Right kidney (tissue), 9 donors: Measurements from ENCODE around the gene YLPM1.
"Not testable (repeated sequence)": the region's sequence is repeated elsewhere in the genome, so short reads cannot be mapped to it uniquely, and the experiment has no call there.

Source experiments
- DNase-seq: peaks from one replicate; pipeline ENCODE4 v3.0.0-alpha.2; 2016
- long read RNA-seq, 8 donors: transcript quantifications; one replicate each; lab custom pipeline, GENCODE V29; 2026

The YLPM1 gene, protein sequence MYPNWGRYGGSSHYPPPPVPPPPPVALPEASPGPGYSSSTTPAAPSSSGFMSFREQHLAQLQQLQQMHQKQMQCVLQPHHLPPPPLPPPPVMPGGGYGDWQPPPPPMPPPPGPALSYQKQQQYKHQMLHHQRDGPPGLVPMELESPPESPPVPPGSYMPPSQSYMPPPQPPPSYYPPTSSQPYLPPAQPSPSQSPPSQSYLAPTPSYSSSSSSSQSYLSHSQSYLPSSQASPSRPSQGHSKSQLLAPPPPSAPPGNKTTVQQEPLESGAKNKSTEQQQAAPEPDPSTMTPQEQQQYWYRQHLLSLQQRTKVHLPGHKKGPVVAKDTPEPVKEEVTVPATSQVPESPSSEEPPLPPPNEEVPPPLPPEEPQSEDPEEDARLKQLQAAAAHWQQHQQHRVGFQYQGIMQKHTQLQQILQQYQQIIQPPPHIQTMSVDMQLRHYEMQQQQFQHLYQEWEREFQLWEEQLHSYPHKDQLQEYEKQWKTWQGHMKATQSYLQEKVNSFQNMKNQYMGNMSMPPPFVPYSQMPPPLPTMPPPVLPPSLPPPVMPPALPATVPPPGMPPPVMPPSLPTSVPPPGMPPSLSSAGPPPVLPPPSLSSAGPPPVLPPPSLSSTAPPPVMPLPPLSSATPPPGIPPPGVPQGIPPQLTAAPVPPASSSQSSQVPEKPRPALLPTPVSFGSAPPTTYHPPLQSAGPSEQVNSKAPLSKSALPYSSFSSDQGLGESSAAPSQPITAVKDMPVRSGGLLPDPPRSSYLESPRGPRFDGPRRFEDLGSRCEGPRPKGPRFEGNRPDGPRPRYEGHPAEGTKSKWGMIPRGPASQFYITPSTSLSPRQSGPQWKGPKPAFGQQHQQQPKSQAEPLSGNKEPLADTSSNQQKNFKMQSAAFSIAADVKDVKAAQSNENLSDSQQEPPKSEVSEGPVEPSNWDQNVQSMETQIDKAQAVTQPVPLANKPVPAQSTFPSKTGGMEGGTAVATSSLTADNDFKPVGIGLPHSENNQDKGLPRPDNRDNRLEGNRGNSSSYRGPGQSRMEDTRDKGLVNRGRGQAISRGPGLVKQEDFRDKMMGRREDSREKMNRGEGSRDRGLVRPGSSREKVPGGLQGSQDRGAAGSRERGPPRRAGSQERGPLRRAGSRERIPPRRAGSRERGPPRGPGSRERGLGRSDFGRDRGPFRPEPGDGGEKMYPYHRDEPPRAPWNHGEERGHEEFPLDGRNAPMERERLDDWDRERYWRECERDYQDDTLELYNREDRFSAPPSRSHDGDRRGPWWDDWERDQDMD (N-terminal part only)
- long read RNA-seq, donor 1, full-length matches to known transcripts, result 8 of 8 reads
- long read RNA-seq, donor 1, partial matches to known transcripts, result 0 of 8 reads
- long read RNA-seq, donor 1, other reads (novel, unspliced or antisense), result 0 of 8 reads
- long read RNA-seq, donor 2, partial matches to known transcripts, result 0 of 2 reads
- long read RNA-seq, donor 2, other reads (novel, unspliced or antisense), result 0 of 2 reads
- long read RNA-seq, donor 3, partial matches to known transcripts, result 9 of 12 reads
- long read RNA-seq, donor 3, other reads (novel, unspliced or antisense), result 0 of 12 reads
- long read RNA-seq, donor 4, transcript YLPM1-204 (2 exons, 2,085 nt), result major isoform, 9 of 35 reads
- long read RNA-seq, donor 4, partial matches to known transcripts, result 24 of 35 reads
- long read RNA-seq, donor 4, other reads (novel, unspliced or antisense), result 0 of 35 reads
- long read RNA-seq, donor 5, transcript YLPM1-204 (2 exons, 2,085 nt), result major isoform, 9 of 23 reads
- long read RNA-seq, donor 5, partial matches to known transcripts, result 13 of 23 reads
- long read RNA-seq, donor 5, other reads (novel, unspliced or antisense), result 0 of 23 reads
- long read RNA-seq, donor 6, partial matches to known transcripts, result 29 of 31 reads
- long read RNA-seq, donor 6, other reads (novel, unspliced or antisense), result 0 of 31 reads
- long read RNA-seq, donor 7, result 0 reads
- long read RNA-seq, donor 8, partial matches to known transcripts, result 19 of 21 reads
- long read RNA-seq, donor 8, other reads (novel, unspliced or antisense), result 0 of 21 reads

DNA sequence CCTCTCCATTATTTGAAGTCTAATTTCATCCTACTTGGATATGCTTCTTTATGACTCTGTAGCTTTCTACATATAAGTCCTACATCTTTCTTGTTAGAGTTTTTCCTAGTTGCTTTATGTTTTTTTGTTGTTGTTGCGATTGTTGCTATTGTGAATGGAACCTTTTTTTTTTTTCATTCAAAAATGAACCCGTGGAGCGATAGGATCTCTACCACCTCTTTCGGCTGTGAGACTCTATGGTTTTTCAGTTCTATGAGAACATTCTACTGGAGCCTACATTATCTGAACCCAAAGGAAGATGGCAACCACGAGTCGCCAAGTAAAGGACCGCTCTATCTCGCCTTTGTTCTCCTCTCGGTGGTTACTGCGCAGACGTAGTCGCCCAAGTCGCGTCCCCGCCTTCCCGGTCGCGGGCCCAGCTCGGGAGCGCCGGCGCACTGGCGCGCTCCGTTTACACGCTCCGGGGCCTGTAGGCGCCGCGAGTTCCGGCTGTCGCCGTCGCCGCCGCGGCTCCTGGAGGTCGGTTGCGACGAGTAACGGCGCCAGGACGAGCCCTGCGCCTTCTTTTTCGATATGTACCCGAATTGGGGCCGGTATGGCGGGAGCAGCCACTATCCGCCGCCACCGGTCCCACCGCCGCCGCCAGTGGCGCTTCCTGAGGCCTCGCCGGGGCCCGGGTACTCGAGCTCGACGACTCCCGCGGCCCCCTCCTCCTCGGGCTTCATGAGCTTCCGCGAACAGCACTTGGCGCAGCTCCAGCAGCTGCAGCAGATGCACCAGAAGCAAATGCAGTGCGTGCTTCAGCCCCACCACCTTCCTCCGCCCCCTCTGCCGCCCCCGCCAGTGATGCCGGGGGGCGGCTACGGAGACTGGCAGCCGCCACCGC is at the start of gene YLPM1:
YLPM1 (plus strand) TSS at position 400 of the 886 bp plus-strand sequence; CDS start at position 574, 174 bp downstream.
- peak; percentile 95 for DNase-seq

- no peak for DNase-seq
Measured at GRCh38 chr14:74713395-74713735, 49.8 kb upstream of the YLPM1 start.

GRCh38 chr14:74720526-74720925 is 42.6 kb upstream of the YLPM1 start:
- no peak for DNase-seq

- no peak for DNase-seq
Measured at GRCh38 chr14:74723134-74723533, 40.0 kb upstream of the YLPM1 start.

DNA sequence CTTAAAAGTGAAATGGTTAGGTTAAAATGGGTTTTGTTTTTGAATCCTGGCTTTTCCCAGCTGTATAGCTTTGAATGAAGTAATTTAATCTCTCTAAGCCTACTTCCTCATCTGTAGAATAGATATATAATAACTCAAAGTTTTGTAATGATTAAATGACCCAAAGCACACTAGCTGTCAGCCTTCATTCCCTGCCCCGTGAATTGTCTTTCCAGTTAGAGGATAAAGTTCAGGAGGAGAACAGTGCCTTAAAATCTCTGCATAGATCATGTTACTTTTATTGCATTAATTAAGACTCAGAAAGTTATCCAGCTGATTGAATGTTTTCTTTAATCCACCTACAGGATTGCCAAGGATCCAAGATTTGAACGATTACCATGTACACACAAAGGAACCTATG is 30.7 kb upstream of the YLPM1 start:
- DNase-seq, result no peak

GRCh38 chr14:74733221-74733620 is 29.9 kb upstream of the YLPM1 start:
- no peak for DNase-seq

DNA sequence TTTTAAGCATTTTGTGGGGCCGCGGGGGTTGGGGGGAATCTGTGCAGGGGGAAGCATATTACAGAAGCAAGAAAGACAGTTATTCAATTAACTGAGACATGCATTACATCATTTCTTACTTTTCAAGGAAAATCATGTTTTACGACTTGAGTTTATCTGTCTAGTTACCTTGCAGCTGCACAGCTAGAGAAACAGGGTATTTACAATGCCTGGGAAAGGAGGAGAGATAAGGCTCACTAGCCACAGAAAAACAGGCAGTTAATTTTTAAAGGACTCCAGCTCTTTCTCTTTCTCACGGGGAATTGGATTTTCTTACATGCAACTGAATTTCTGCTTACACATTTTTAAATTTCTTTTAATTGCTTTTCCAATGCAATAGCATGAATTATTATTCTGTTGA is 28.0 kb upstream of the YLPM1 start:
- DNase-seq, result no peak

DNA sequence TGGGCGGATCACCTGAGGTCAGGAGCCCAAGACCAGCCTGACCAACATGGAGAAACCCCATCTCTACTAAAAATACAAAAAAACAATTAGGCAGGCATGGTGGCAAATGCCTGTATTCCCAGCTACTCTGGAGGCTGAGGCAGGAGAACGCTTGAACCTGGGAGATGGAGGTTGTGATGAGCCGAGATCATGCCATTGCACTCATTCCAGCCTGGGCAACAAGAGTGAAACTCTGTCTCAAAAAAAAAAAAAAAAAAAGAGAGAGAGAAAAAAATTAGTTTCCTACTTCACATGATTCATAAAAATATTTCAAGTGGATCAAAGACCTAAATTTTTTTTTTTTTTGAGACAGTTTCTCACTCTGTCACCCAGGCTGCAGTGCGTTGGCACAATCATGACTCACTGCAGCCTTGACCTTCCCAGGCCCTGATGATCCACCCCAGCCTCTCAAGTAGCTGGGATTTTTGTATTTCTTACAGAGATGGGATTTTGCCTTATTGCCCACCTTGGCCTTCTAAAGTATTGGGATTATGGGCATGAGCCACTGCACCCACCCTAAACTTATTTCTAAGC is 25.3 kb upstream of the YLPM1 start:
- no peak for DNase-seq

DNA sequence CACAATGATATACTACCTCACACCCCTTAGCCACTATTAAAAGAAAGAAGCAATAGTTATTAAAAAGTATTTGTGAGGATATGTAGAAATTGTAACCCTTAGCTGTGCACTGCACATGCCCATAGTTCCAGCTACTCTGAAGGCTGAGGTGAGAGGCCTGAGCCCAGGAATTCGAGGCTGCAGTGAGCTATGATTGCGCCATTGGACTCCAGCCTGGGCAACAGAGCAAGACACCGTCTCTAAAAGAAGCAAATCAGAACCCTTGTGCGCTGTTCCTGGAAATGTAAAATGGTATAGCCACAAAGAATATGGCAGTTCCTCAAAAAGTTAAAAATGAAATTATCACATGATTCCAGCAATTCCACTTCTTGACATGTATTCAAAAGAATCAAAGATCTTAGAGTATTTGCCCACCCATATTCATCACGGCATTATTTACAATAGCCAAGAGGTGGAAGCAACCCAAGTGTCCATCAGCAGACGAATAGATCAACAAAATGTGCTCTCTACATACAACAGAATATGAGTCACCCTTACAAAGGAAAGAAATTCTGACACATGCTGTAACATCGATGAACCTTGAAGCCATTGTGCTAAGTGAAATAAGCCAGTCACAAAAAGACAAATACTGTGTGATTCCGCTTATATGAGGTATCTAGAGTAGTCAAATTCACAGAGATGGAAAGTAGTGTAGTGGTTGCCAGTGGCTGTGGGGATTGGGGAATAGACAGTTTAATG is 23.7 kb upstream of the YLPM1 start:
- no peak for DNase-seq

GRCh38 chr14:74747237-74747636 is 15.9 kb upstream of the YLPM1 start:
- no peak for DNase-seq

DNA sequence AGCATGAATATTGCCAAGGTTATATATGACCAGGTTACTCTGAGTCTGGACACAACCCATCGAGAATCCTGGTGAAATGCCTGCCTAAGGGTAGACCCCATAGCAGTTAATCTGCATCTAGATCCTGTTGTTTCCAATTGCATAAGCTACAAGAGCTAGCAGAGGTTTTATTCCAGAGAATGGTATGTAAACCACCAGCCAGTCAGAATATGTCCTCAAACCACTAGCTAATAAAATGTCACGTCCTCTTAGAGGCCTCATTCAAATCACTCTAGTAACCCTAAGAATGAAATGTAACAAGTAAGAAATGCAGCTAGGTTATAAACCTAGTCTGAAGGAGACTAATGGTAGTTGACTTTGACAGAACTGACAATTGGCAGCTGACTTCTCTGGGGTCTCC is 9.0 kb upstream of the YLPM1 start:
- DNase-seq, result no peak

GRCh38 chr14:74754899-74755298 is 8.2 kb upstream of the YLPM1 start:
- DNase-seq, result no peak

DNA sequence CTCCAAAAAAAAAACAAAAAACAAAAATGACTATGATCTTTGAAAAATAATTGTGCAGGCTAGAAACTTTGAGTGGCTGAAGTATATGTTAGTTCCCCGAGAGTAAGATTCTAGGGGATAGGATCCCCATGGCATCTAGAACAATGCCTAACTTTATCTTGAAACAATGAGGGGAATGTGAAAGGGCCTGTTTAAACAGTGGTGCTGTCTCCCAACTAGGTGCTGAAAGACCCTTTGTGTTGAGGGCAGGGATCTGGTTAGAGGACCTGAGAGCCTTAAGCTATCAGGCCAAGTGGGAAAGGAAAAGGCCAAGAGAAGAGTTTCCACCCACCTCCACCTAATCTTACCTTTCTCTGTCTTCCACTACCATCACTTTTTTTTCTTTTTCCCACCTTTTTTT is 6.8 kb upstream of the YLPM1 start:
- DNase-seq, result no peak

DNA sequence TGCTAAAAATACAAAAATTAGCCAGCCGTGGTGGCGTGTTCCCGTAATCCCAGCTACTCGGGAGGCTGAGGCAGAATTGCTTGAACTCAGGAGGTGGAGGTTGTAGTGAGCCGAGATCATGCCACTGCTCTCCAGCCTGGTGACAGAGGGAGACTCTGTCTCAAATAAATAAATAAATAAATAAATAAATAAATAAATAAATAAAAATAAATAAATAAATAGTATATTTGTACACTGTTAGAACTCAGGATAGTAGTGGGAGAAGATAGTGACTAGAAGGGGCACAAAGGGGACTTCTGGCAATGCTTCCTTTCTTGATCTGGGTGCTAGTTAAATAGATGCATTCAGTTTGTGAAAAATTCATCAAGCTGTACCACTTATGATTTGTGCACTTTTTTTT is 4.6 kb upstream of the YLPM1 start:
- not testable (repeated sequence) for DNase-seq

- DNase-seq, result peak; percentile 20
Measured at GRCh38 chr14:74763803-74764531, 851 bp downstream of the YLPM1 start.

DNA sequence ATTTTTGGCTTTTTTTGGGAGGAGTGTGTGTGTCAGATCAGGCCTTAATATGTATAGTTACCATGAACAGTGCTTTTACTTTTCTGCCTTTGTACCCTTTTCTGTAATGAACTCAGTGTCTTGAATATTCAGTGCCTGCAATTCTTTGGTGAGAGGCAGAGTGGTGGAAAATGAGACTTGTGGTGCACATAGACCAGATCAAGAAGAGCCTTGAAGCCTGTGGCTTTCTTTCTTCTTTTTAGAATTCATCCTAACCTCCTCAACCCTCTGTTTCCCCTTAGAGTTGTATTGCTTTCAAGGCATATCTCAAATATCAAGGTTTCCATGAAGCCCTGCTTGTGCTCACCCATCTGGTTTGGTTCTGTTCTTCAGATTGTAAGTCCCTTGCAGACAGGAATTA is 2.6 kb downstream of the YLPM1 start:
- no peak for DNase-seq

GRCh38 chr14:74771399-74771798 is 8.3 kb downstream of the YLPM1 start:
- no peak for DNase-seq

DNA sequence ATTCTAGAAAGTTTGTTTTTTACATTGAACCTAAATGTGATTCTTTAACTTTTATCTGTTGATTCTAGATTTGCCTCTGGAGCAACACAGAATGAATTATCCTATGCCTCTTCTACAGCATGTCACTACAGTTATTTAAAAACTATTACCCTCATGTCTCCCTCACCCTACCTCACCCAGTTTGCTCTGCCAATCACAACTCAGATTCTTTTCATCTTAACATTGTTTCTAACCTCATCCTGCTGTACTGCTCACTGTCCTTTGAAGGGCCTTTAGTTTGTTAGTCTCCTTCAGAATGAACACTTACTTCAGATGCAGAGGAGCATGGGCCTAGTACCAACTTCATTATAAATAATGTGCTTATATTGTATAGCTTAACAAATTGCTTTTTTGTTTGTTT is 21.5 kb downstream of the YLPM1 start:
- DNase-seq, result no peak
